Smooth muscle cell of the brain vasculature (primary cell): ENCODE results near the gene STRN4.
A peak's percentile ranks its signal among the peaks of the same experiment; 100 is the strongest.
"Not testable (repeated sequence)": the region's sequence is repeated elsewhere in the genome, so short reads cannot be mapped to it uniquely, and the experiment has no call there.

Experiments used
- DNase-seq: peaks from one replicate; pipeline ENCODE4 v3.0.0-alpha.2; 2012; ENCODE audit warnings: low read depth, low spot score

Gene STRN4, protein sequence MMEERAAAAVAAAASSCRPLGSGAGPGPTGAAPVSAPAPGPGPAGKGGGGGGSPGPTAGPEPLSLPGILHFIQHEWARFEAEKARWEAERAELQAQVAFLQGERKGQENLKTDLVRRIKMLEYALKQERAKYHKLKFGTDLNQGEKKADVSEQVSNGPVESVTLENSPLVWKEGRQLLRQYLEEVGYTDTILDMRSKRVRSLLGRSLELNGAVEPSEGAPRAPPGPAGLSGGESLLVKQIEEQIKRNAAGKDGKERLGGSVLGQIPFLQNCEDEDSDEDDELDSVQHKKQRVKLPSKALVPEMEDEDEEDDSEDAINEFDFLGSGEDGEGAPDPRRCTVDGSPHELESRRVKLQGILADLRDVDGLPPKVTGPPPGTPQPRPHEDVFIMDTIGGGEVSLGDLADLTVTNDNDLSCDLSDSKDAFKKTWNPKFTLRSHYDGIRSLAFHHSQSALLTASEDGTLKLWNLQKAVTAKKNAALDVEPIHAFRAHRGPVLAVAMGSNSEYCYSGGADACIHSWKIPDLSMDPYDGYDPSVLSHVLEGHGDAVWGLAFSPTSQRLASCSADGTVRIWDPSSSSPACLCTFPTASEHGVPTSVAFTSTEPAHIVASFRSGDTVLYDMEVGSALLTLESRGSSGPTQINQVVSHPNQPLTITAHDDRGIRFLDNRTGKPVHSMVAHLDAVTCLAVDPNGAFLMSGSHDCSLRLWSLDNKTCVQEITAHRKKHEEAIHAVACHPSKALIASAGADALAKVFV

GRCh38 chr19:46746281-46747057 is at the start of gene STRN4:
Gene STRN4, minus strand, starts transcription at chr19:46746450. Its CDS starts 20 bp downstream, at chr19:46746430.
- no peak for DNase-seq

- DNase-seq: no peak
Observed at GRCh38 chr19:46791944-46792343, 45.7 kb upstream of the STRN4 start.

GRCh38 chr19:46789371-46789770 is 43.1 kb upstream of the STRN4 start:
- DNase-seq: no peak

- no peak for DNase-seq
Observed at GRCh38 chr19:46788968-46789338, 42.7 kb upstream of the STRN4 start.

DNA sequence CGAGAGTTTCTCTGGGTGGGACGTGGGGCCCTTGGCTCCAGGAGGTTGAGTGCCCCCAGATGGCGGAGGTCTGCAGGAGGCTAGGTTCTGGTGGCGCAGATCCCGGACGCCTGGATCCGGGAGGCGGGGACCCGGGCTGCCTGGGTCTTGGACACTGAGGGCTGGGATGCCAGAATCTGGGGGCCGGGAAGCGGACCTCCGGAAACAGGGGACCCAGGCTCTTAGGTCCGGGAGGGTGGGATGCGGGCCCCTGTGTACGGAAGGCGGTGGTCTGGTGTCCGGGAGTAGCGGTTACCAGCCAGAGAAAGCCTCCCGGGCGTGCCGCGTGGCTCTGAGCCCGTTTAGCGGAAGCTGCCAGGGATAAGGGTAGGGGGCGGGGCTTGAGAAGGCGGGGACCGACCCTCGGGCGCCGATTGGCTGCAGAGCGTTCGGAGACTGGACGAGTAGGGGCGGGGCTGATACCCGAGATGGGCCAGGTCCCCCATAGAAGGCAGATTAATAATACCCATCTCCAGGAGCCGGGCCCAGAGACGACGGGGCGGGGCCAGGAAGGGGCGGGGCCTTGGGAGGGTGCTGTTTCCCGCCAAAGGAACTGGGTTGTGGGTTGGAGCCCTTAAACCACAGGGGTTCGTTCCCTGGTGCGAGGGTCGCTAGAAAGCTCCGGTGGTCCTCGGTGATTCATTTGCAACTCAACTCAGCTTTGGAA is 42.2 kb upstream of the STRN4 start, which contains the start of gene SLC1A5:
Gene SLC1A5, minus strand, starts transcription at position 333 of the 706 bp plus-strand sequence. CDS start 629 bp downstream, outside the sequence.
- peak; percentile 86 for DNase-seq

GRCh38 chr19:46787331-46788261 is 41.3 kb upstream of the STRN4 start:
- DNase-seq: no peak

- DNase-seq: no peak
Observed at GRCh38 chr19:46787040-46787330, 40.7 kb upstream of the STRN4 start.

DNA sequence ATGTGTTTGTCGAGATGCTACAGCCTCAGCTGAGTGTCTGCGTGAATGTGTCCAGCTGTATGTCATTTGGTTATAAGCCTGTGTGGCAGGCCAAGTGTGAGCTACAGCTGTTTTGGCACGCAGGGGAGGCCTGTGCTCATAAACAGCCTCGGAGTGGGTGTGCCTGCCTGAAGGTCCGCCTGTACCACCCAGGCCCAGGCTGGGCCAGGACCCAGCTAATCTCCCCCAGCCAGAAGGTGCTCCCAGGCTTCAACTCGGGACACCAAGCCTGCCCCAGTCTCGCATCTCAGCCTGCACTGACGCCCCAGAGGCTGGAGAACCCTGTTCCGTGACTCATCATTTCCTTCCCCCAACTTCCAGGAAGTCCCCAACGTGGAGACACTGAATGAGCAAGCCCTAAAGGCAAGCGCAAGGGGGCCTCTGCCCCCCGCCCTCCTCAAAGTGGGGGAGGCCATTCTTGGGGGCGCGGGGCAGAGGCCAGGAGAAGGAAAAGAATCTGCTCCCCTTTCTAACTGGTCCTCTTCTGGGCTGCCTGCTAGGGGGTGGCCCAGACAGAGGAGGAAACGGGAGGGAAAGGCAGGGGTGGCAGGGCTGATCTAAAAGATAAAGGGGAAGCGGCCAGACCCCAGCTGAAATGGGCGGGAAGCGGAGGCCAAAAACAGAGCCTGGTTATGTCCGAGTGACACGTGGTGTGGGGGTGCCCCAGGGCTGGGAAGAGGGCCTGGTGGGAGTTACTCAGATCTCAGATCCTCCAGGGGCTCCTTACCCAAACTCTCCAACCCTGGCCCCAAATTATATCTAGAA is 40.2 kb upstream of the STRN4 start:
- DNase-seq: no peak

GRCh38 chr19:46785980-46786235 is 39.7 kb upstream of the STRN4 start:
- no peak for DNase-seq

- DNase-seq: no peak
Observed at GRCh38 chr19:46785054-46785979, 39.1 kb upstream of the STRN4 start.

DNA sequence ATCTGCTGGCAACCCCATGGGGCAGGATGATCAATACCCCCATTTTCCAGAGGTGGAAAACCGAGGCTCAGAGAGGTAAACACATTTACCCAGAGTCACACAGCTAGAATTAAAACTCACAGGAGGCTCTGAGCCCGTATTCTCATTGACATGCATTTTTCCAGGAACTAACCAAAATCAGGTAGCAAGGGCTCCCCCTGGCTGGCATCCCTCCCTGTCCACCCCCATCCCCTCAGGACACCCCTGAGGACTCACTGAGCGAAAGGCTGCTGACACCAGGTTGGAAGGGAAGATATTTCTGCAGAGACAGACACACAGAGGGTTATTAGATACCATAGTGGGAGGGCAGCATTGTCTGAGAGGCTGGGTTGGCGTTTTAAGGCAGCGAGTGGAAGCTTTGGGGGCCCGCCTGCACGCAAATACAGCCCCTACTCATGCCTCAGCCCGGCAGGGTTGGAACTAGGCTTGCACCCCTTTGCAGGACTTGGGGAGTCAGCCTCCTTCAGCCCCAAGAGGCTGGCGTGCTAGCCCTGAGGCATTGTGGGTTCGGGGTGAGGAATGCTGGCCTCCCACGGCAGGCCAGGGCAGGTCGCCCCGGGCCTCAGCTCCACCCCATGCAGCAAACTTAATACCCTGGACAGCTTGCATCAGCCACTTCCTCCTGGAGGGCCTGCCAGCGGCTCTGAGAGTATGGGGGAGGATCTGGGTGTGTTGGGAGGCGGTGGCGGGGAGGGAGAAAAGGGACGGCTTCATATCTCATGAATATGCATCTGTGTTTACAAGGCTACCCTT is 38.2 kb upstream of the STRN4 start:
- no peak for DNase-seq

- DNase-seq: no peak
Observed at GRCh38 chr19:46783670-46784069, 37.4 kb upstream of the STRN4 start.

- DNase-seq: no peak
Observed at GRCh38 chr19:46782355-46783019, 36.2 kb upstream of the STRN4 start.

- not testable (repeated sequence) for DNase-seq
Observed at GRCh38 chr19:46777956-46778645, 31.9 kb upstream of the STRN4 start.

- DNase-seq: no peak
Observed at GRCh38 chr19:46776927-46777911, 31.0 kb upstream of the STRN4 start.
